Mammary epithelial cell (primary cell): ENCODE results near the gene VAT1L.

Source experiments
- EZH2 ChIP-seq: IDR thresholded peaks from 2 replicates; pipeline ENCODE4 v1.6.1; 2012; ENCODE audit warnings: low read length, inconsistent platforms, borderline replicate concordance
- TF ChIP-seq, protein P1 (sequence below), 2 donors: IDR thresholded peaks in 1 of 2; conservative IDR thresholded peaks in 1 of 2; 2 replicates each; pipeline ENCODE4 v1.5.1; 2011 to 2012; ENCODE audit warnings: inconsistent platforms in 2 of 2, low read length in 2 of 2, mild to moderate bottlenecking in 2 of 2, control low read depth in 1 of 2, low read depth in 1 of 2; ENCODE audit not compliant: insufficient read depth in 1 of 2; ENCODE audit errors: extremely low read depth in 1 of 2

DNA sequence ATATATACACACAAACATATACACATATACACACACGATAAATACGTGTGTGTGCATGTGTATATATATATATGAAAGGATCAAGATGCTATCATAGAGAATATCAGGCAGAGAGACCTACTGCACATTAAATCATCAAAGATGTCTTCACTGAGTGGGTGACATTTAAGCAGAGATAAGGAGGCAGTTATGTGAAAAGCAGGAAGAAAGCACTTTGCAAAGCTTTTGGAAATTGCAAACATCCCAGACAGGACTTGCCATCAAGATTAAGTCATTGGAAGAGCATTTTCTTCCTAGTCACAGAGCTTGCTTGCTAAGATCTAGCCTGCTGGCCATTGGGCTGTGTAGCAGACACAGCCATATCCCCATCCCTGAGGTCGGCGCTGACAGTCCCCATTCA lies 56.4 kb downstream of the VAT1L start:
- TF ChIP-seq, protein P1, sequence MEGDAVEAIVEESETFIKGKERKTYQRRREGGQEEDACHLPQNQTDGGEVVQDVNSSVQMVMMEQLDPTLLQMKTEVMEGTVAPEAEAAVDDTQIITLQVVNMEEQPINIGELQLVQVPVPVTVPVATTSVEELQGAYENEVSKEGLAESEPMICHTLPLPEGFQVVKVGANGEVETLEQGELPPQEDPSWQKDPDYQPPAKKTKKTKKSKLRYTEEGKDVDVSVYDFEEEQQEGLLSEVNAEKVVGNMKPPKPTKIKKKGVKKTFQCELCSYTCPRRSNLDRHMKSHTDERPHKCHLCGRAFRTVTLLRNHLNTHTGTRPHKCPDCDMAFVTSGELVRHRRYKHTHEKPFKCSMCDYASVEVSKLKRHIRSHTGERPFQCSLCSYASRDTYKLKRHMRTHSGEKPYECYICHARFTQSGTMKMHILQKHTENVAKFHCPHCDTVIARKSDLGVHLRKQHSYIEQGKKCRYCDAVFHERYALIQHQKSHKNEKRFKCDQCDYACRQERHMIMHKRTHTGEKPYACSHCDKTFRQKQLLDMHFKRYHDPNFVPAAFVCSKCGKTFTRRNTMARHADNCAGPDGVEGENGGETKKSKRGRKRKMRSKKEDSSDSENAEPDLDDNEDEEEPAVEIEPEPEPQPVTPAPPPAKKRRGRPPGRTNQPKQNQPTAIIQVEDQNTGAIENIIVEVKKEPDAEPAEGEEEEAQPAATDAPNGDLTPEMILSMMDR (conservative IDR thresholded peaks at IDR 0.05 in 1 of 2, IDR thresholded peaks at IDR 0.05 in 1 of 2; ENCODE audit: extremely low read depth in 1 of 2, insufficient read depth in 1 of 2, low read depth in 1 of 2, low read length in 2 of 2) = no peak
- TF ChIP-seq EZH2 = no peak
